PC-9 (cell line): Measurements from ENCODE around the gene RAB7A. TPM values are rescaled to one million over a fixed set of nuclear protein-coding genes. Genes with fewer than 3 reads are reported as not detected.

Source experiments
- BruUV-seq: library from RNA; stranded (reverse); fragments of 400-500 nt; replicated peaks from 2 replicates; lab custom pipeline; 2021; lab: Mats Ljungman, UMichigan
- CTCF ChIA-PET: fragments of 300-600 bp; sonication (Branson Sonifier 250); formaldehyde crosslinking; loops from one replicate; lab custom pipeline; 2022; ENCODE audit warnings: antibody characterized with exemption; lab: Charles Lee
- POLR2A ChIA-PET: fragments of 300-600 bp; sonication (Branson Sonifier 250); formaldehyde crosslinking; loops from one replicate; lab custom pipeline; 2022; ENCODE audit warnings: antibody characterized with exemption; ENCODE audit not compliant: unreplicated experiment; lab: Charles Lee
- DNase-seq, 2 experiments: peaks; one replicate each; pipeline versions ENCODE4 v3.0.0 to v3.0.0-alpha.2; 2015 to 2022; ENCODE audit warnings: mixed read lengths in 1 of 2
- H2AFZ ChIP-seq: fragments of 200-600 bp; sonication (generic); 2 replicates; pipeline ENCODE4 v1.8.1; 2017; ENCODE audit warnings: antibody characterized with exemption
- H3F3A ChIP-seq: fragments of 200-600 bp; sonication (generic); 2 replicates; pipeline ENCODE4 v1.8.1; 2017; ENCODE audit warnings: antibody characterized with exemption, mild to moderate bottlenecking, low read depth; ENCODE audit not compliant: insufficient read depth
- H3K27ac ChIP-seq: fragments of 200-600 bp; sonication (generic); 2 replicates; pipeline ENCODE4 v1.6.1; 2016; ENCODE audit warnings: mixed run types
- H3K27me3 ChIP-seq: fragments of 200-600 bp; sonication (generic); 2 replicates; pipeline ENCODE4 v1.6.1; 2016; ENCODE audit warnings: low read depth, mixed run types; ENCODE audit not compliant: insufficient read depth
- H3K36me3 ChIP-seq: fragments of 200-600 bp; sonication (generic); 2 replicates; pipeline ENCODE4 v1.6.1; 2016; ENCODE audit warnings: low read depth, mixed run types
- H3K4me1 ChIP-seq: fragments of 200-600 bp; sonication (generic); replicated peaks from 2 replicates; pipeline ENCODE4 v1.6.1; 2016; ENCODE audit warnings: mixed run types; ENCODE audit not compliant: insufficient read depth
- H3K4me2 ChIP-seq: fragments of 200-600 bp; sonication (generic); 2 replicates; pipeline ENCODE4 v1.6.1; 2017; ENCODE audit warnings: mixed run types
- H3K4me3 ChIP-seq: fragments of 200-600 bp; sonication (generic); 2 replicates; pipeline ENCODE4 v1.6.1; 2016; ENCODE audit warnings: mixed run types
- H3K79me2 ChIP-seq: fragments of 200-600 bp; sonication (generic); 2 replicates; pipeline ENCODE4 v1.6.1; 2017; ENCODE audit warnings: low read depth, mixed run types
- H3K9me2 ChIP-seq: fragments of 200-600 bp; sonication (generic); 2 replicates; pipeline ENCODE4 v1.8.1; 2017; ENCODE audit warnings: mild to moderate bottlenecking; ENCODE audit not compliant: insufficient read depth
- H3K9me3 ChIP-seq: fragments of 200-600 bp; sonication (generic); 2 replicates; pipeline ENCODE4 v1.8.1; 2016; ENCODE audit warnings: low read depth; ENCODE audit not compliant: insufficient read depth
- H4K20me1 ChIP-seq: fragments of 200-600 bp; sonication (generic); 2 replicates; pipeline ENCODE4 v1.8.1; 2017; ENCODE audit not compliant: insufficient read depth
- EZH2 ChIP-seq: fragments of 200-600 bp; sonication (generic); IDR thresholded peaks from 2 replicates; pipeline ENCODE4 v1.8.0; 2017; ENCODE audit warnings: antibody characterized with exemption, low read depth
- intact Hi-C: fragments of 100-400 bp; cut with micrococcal nuclease; formaldehyde crosslinking; loops from one replicate; pipeline ENCODE4 v1.10.0; 2022; ENCODE audit not compliant: unreplicated experiment
- total RNA-seq: library from RNA; stranded (reverse); gene quantifications from 2 replicates; pipeline ENCODE4 v1.2.3, GENCODE V29; 2021
- TF ChIP-seq, protein P1 (sequence below): fragments of 200-600 bp; sonication (generic); conservative IDR thresholded peaks from 2 replicates; pipeline ENCODE4 v1.6.1; 2017; ENCODE audit warnings: mixed run types, antibody characterized with exemption, mild to moderate bottlenecking, moderate library complexity

RAB7A gene
- total RNA-seq, 1 experiment from 2014 or later = 319 TPM

DNA sequence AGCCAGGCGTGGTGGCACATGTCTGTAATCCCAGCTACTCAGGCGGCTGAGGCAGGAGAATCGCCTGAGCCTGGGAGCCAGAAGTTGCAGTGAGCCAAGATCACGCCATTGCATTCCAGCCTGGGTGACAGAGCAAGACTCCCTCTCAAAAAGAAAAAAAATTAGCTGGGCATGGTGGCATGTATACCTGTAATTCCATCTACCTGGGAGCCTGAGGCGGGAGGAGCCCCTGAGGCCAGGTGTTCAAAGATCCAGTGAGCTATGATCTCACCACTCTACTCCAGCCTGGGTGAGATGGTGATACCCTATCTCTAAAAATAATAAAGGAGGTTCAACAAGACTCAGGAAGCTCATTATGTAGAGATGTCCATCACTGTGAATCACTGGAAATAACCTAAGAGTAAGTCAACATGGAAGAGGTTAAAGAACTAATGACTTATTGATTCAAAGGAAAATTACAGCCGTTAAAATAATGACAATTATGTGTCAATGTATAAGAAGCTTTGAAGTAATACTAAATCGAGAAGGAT lies 19.8 kb upstream of the RAB7A start:
- peaks cover 37% of the 10 kb centered on the region for H3K4me1 ChIP-seq
- no peaks in the 10 kb centered on the region for H3K9me3 ChIP-seq
- H4K20me1 ChIP-seq = no peaks in the 10 kb centered on the region
- H3K27me3 ChIP-seq = no peaks in the 10 kb centered on the region
- POLR2A ChIA-PET = no interaction called here
- H3K36me3 ChIP-seq = no peaks in the 10 kb centered on the region
- CTCF ChIA-PET = interaction anchor here (0.7 kb wide), 1 partner anchor 1057 kb away, joined by 3 read pairs; no protein-coding TSS in a partner anchor
- H3F3A ChIP-seq = peaks cover 13% of the 10 kb centered on the region; the same call in 1 of the 2 replicates
- intact Hi-C loops = no loop called here
- TF ChIP-seq, protein P1, sequence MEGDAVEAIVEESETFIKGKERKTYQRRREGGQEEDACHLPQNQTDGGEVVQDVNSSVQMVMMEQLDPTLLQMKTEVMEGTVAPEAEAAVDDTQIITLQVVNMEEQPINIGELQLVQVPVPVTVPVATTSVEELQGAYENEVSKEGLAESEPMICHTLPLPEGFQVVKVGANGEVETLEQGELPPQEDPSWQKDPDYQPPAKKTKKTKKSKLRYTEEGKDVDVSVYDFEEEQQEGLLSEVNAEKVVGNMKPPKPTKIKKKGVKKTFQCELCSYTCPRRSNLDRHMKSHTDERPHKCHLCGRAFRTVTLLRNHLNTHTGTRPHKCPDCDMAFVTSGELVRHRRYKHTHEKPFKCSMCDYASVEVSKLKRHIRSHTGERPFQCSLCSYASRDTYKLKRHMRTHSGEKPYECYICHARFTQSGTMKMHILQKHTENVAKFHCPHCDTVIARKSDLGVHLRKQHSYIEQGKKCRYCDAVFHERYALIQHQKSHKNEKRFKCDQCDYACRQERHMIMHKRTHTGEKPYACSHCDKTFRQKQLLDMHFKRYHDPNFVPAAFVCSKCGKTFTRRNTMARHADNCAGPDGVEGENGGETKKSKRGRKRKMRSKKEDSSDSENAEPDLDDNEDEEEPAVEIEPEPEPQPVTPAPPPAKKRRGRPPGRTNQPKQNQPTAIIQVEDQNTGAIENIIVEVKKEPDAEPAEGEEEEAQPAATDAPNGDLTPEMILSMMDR = no peak
- TF ChIP-seq EZH2 = no peak
- H3K4me2 ChIP-seq = no peak overlapping the region
- H3K9me2 ChIP-seq = no peaks in the 10 kb centered on the region
- H3K79me2 ChIP-seq = no peaks in the 10 kb centered on the region
- H2AFZ ChIP-seq = no peak overlapping the region
- H3K27ac ChIP-seq = no peak overlapping the region
- no peak overlapping the region for H3K4me3 ChIP-seq
- no peak for DNase-seq
- no TSS peak for BruUV-seq

DNA sequence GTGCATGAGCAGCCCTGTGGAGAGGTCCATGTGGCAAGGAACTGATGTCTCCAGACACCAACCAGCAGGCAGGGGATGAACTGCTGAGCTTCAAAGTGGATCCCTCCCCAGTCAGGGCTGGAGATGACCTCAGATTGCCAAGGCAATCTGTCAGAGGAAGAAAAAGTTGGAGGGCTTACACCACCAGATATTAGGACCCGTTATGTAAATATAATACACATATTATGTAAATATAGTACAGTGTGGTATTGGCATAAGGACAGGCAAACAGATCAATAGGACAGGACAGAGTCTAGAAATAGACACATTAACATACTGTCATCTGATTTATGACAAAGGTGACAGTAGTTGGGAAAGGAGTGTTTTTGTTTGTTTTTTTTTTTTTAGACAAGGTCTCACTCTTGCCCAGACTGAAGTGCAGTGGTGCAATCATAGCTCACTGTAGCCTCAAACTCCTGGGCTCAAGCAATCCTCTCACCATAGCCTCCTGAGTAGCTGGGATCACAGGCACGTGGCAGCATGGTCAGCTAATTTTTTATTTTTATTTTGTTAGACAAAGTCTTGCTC lies 18.0 kb upstream of the RAB7A start:
- no TSS peak for BruUV-seq
- H4K20me1 ChIP-seq = no peaks in the 10 kb centered on the region
- no peaks in the 10 kb centered on the region for H3K36me3 ChIP-seq
- no peaks in the 10 kb centered on the region for H3K79me2 ChIP-seq
- H3K9me2 ChIP-seq = no peaks in the 10 kb centered on the region
- peak overlapping the region; percentile 2; the same call in 1 of the 2 replicates for H3K4me2 ChIP-seq
- TF ChIP-seq, protein P1 = no peak
- TF ChIP-seq EZH2 = no peak
- intact Hi-C loops = no loop called here
- DNase-seq = peak in 1 of 2 experiments; percentile 43
- H3K4me1 ChIP-seq = peaks cover 40% of the 10 kb centered on the region
- H3K4me3 ChIP-seq = no peak overlapping the region
- POLR2A ChIA-PET = no interaction called here
- H3K9me3 ChIP-seq = no peaks in the 10 kb centered on the region
- H3K27me3 ChIP-seq = no peaks in the 10 kb centered on the region
- H3K27ac ChIP-seq = no peak overlapping the region
- peaks cover 13% of the 10 kb centered on the region; the same call in 1 of the 2 replicates for H3F3A ChIP-seq
- CTCF ChIA-PET = no interaction called here
- no peak overlapping the region for H2AFZ ChIP-seq

DNA sequence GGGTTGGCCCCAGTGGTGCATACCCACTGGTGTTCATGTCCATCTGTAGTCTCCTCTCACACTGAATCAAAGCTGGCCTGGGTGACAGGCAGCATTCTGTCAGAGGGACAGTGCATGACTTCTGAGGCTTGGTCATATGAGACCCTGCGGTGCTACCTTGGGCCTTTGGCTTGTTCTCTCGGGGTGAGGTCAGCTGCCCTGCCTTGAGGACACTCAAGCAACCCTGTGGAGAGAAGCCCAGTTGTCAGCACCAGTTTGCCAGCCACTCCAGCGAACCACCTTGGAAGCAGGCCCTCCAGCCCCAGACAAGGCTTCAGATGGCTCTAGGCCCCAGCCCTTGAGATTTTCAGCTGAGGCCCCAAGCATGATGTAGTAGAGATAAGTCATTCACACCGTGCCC lies 16.9 kb upstream of the RAB7A start:
- H3F3A ChIP-seq = peaks cover 13% of the 10 kb centered on the region; the same call in 1 of the 2 replicates
- POLR2A ChIA-PET = no interaction called here
- no peaks in the 10 kb centered on the region for H4K20me1 ChIP-seq
- intact Hi-C loops = no loop called here
- TF ChIP-seq EZH2 = no peak
- TF ChIP-seq, protein P1 = no peak
- no TSS peak for BruUV-seq
- H3K27ac ChIP-seq = no peak overlapping the region
- H2AFZ ChIP-seq = no peak overlapping the region
- peaks cover 40% of the 10 kb centered on the region for H3K4me1 ChIP-seq
- CTCF ChIA-PET = interaction anchor here (0.6 kb wide), 1 partner anchor 11 kb away, joined by 4 read pairs; no protein-coding TSS in a partner anchor
- H3K4me2 ChIP-seq = peak overlapping the region; percentile 74; the same call in 1 of the 2 replicates
- DNase-seq = no peak
- no peaks in the 10 kb centered on the region for H3K79me2 ChIP-seq
- H3K9me3 ChIP-seq = no peaks in the 10 kb centered on the region
- no peaks in the 10 kb centered on the region for H3K36me3 ChIP-seq
- no peaks in the 10 kb centered on the region for H3K9me2 ChIP-seq
- no peak overlapping the region for H3K4me3 ChIP-seq
- no peaks in the 10 kb centered on the region for H3K27me3 ChIP-seq
